Muscle of back (tissue), 13 donors: ENCODE results near the gene HTR2B. TPM values are rescaled to one million over a fixed set of nuclear protein-coding genes. Genes with fewer than 3 reads are reported as not detected.
"Not testable (repeated sequence)": the region's sequence is repeated elsewhere in the genome, so short reads cannot be mapped to it uniquely, and the experiment has no call there.

Experiments
- DNase-seq, 3 donors: peaks; one replicate each; pipeline versions ENCODE4 v3.0.0 to v3.0.0-alpha.2; 2013
- long read RNA-seq, 9 donors: transcript quantifications; one replicate each; lab custom pipeline, GENCODE V29; 2026
- polyA plus RNA-seq, 10 donors: library from polyadenylated mRNA; unstranded; fragments of 120-200 nt; gene quantifications; one replicate each; pipeline ENCODE4 v1.2.1, GENCODE V29; 2013; ENCODE audit not compliant: insufficient read length in 10 of 10

HTR2B gene
- under 1 TPM in 8 of 10 donors, not detected in 2; 0.08 to 0.53 (median 0.17) TPM for polyA plus RNA-seq
- long read RNA-seq, donor 1, partial matches to known transcripts, result 73 of 79 reads
- long read RNA-seq, donor 1, other reads (novel, unspliced or antisense), result 6 of 79 reads
- long read RNA-seq, donor 2, result 0 reads
- long read RNA-seq, donor 3, result 0 reads
- long read RNA-seq, donor 4, result 0 reads
- long read RNA-seq, donor 5, result 0 reads
- long read RNA-seq, donor 6, result 0 reads
- long read RNA-seq, donor 7, result 0 reads
- long read RNA-seq, donor 8, result 0 reads
- long read RNA-seq, donor 9, result 0 reads

- peak; percentile 19 to 62 (median 37) for DNase-seq
Observed at GRCh38 chr2:231124838-231125568, at the start of gene HTR2B. Gene HTR2B (minus strand): TSS chr2:231125042. CDS start chr2:231123764, 1,278 bp downstream.

- no peak for DNase-seq
Observed at GRCh38 chr2:231174211-231174651, 49.4 kb upstream of the HTR2B start.

- no peak for DNase-seq
Observed at GRCh38 chr2:231172025-231172424, 47.2 kb upstream of the HTR2B start.

- DNase-seq, result peak in 1 of 3 donors; percentile 22
Observed at GRCh38 chr2:231170055-231170454, 45.2 kb upstream of the HTR2B start.

- no peak for DNase-seq
Observed at GRCh38 chr2:231169488-231169887, 44.6 kb upstream of the HTR2B start.

- no peak for DNase-seq
Observed at GRCh38 chr2:231168460-231169139, 43.8 kb upstream of the HTR2B start.

- no peak for DNase-seq
Observed at GRCh38 chr2:231167745-231168459, 43.1 kb upstream of the HTR2B start.

- DNase-seq, result no peak
Observed at GRCh38 chr2:231163414-231164095, 38.7 kb upstream of the HTR2B start.

GRCh38 chr2:231163011-231163410 is 38.2 kb upstream of the HTR2B start:
- no peak for DNase-seq

- DNase-seq, result peak in 1 of 3 donors; percentile 80
Observed at GRCh38 chr2:231161877-231162329, 37.1 kb upstream of the HTR2B start.

- DNase-seq, result no peak
Observed at GRCh38 chr2:231161252-231161839, 36.5 kb upstream of the HTR2B start.

- no peak for DNase-seq
Observed at GRCh38 chr2:231160701-231161100, 35.9 kb upstream of the HTR2B start.

- no peak for DNase-seq
Observed at GRCh38 chr2:231159306-231159705, 34.5 kb upstream of the HTR2B start.

- peak in 1 of 3 donors; percentile 23 for DNase-seq
Observed at GRCh38 chr2:231152800-231153557, 28.1 kb upstream of the HTR2B start.

GRCh38 chr2:231146665-231147064 is 21.8 kb upstream of the HTR2B start:
- DNase-seq, result no peak

- no peak for DNase-seq
Observed at GRCh38 chr2:231144896-231145295, 20.1 kb upstream of the HTR2B start.

GRCh38 chr2:231140808-231141207 is 16.0 kb upstream of the HTR2B start:
- DNase-seq, result not testable (repeated sequence)

- no peak for DNase-seq
Observed at GRCh38 chr2:231139796-231140195, 15.0 kb upstream of the HTR2B start.

GRCh38 chr2:231138699-231139098 is 13.9 kb upstream of the HTR2B start:
- DNase-seq, result peak in 2 of 3 donors; percentile 16 to 53
